GM23338 (cell line): Measurements from ENCODE around the gene CDH12. TPM values are rescaled to one million over a fixed set of nuclear protein-coding genes. Genes with fewer than 3 reads are reported as not detected.

ENCODE experiments used
- ATAC-seq: fragments of 200-7000 bp; cut with Tn5 transposase; 3 replicates; pipeline ENCODE4 v1.9.1; 2020
- DNase-seq: peaks from one replicate; pipeline ENCODE4 v3.0.0-alpha.2; 2015; ENCODE audit warnings: low spot score
- H2AFZ ChIP-seq: fragments of 200-600 bp; sonication (generic); 2 replicates; pipeline ENCODE4 v1.8.0; 2016; ENCODE audit warnings: antibody characterized with exemption, mild to moderate bottlenecking, moderate library complexity
- H3F3A ChIP-seq: fragments of 200-600 bp; sonication (generic); replicated peaks from 2 replicates; pipeline ENCODE4 v1.8.0; 2017; ENCODE audit warnings: antibody characterized with exemption, mixed run types, low read depth
- H3K27ac ChIP-seq: fragments of 200-600 bp; sonication (generic); 2 replicates; pipeline ENCODE4 v1.6.1; 2016; ENCODE audit warnings: low read depth
- H3K27me3 ChIP-seq: fragments of 200-600 bp; sonication (generic); 2 replicates; pipeline ENCODE4 v1.8.0; 2016; ENCODE audit warnings: mild to moderate bottlenecking, mixed run types, moderate library complexity; ENCODE audit not compliant: insufficient read depth
- H3K36me3 ChIP-seq: fragments of 200-600 bp; sonication (generic); 2 replicates; pipeline ENCODE4 v1.8.0; 2016; ENCODE audit warnings: mild to moderate bottlenecking; ENCODE audit not compliant: insufficient read depth
- H3K4me1 ChIP-seq: fragments of 200-600 bp; sonication (generic); 2 replicates; pipeline ENCODE4 v1.8.0; 2016; ENCODE audit warnings: mild to moderate bottlenecking, moderate library complexity; ENCODE audit not compliant: insufficient read depth
- H3K4me2 ChIP-seq: fragments of 200-600 bp; sonication (generic); 2 replicates; pipeline ENCODE4 v1.7.1; 2017; ENCODE audit warnings: mixed run types
- H3K4me3 ChIP-seq: fragments of 200-600 bp; sonication (generic); 2 replicates; pipeline ENCODE4 v1.6.1; 2016; ENCODE audit warnings: mixed run types
- H3K79me2 ChIP-seq: fragments of 200-600 bp; sonication (generic); replicated peaks from 2 replicates; pipeline ENCODE4 v1.8.0; 2017; ENCODE audit warnings: mild to moderate bottlenecking; ENCODE audit not compliant: insufficient read depth
- H3K9me2 ChIP-seq: fragments of 200-600 bp; sonication (generic); 2 replicates; pipeline ENCODE4 v1.8.0; 2017; ENCODE audit not compliant: insufficient read depth
- H4K20me1 ChIP-seq: fragments of 200-600 bp; sonication (generic); replicated peaks from 2 replicates; pipeline ENCODE4 v1.8.0; 2017; ENCODE audit warnings: mild to moderate bottlenecking; ENCODE audit not compliant: insufficient read depth
- H3K27ac Mint-ChIP-seq: 2 replicates; pipeline ENCODE4 v1.8.0; 2020; ENCODE audit warnings: inconsistent platforms, mild to moderate bottlenecking, moderate library complexity, mixed read lengths
- H3K27me3 Mint-ChIP-seq: 3 replicates; pipeline ENCODE4 v1.8.0; 2022; ENCODE audit warnings: low read depth, mild to moderate bottlenecking, moderate library complexity, mixed read lengths, inconsistent platforms; ENCODE audit not compliant: insufficient read depth, poor library complexity
- H3K36me3 Mint-ChIP-seq: 3 replicates; pipeline ENCODE4 v1.8.0; 2021; ENCODE audit warnings: low read depth, mild to moderate bottlenecking, inconsistent platforms, moderate library complexity, mixed read lengths
- H3K4me1 Mint-ChIP-seq: 3 replicates; pipeline ENCODE4 v1.8.0; 2020; ENCODE audit warnings: mild to moderate bottlenecking, inconsistent platforms, mixed read lengths
- H3K4me3 Mint-ChIP-seq: 3 replicates; pipeline ENCODE4 v1.8.0; 2021; ENCODE audit warnings: moderate library complexity, mild to moderate bottlenecking, inconsistent platforms, mixed read lengths
- H3K9me3 Mint-ChIP-seq: 3 replicates; pipeline ENCODE4 v1.8.0; 2020; ENCODE audit warnings: moderate library complexity, mild to moderate bottlenecking, inconsistent platforms, mixed read lengths
- CREB1 ChIP-seq: fragments of 250-450 bp; sonication (Bioruptor Pico); IDR thresholded peaks from 2 replicates; pipeline ENCODE4 v1.5.0; 2020; ENCODE audit warnings: low read depth, mild to moderate bottlenecking, moderate library complexity
- CTCF ChIP-seq, 2 experiments: fragments of 200-600 bp in 1 of 2; sonication (generic) in 1 of 2; conservative IDR thresholded peaks; 2 replicates each; pipeline versions ENCODE4 v1.5.1 to v1.6.1; 2016 to 2017; ENCODE audit warnings: antibody characterized with exemption in 2 of 2, low read depth in 2 of 2, mild to moderate bottlenecking in 2 of 2, moderate library complexity in 1 of 2
- ETS1 ChIP-seq: IDR thresholded peaks from 2 replicates; pipeline ENCODE4 v1.6.1; 2016; ENCODE audit warnings: antibody characterized with exemption
- EZH2 ChIP-seq: fragments of 200-600 bp; sonication (generic); IDR thresholded peaks from one replicate; pipeline ENCODE4 v1.8.0; 2017; ENCODE audit warnings: antibody characterized with exemption, mild to moderate bottlenecking, low read depth; ENCODE audit not compliant: unreplicated experiment
- EZH2phosphoT487 ChIP-seq: fragments of 200-600 bp; sonication (generic); IDR thresholded peaks from one replicate; pipeline ENCODE4 v1.8.1; 2018; ENCODE audit warnings: antibody characterized with exemption; ENCODE audit not compliant: unreplicated experiment
- JUNB ChIP-seq: IDR thresholded peaks from one replicate; pipeline ENCODE4 v1.6.1; 2016; ENCODE audit warnings: antibody characterized with exemption; ENCODE audit not compliant: unreplicated experiment
- NANOG ChIP-seq: IDR thresholded peaks from 2 replicates; pipeline ENCODE4 v1.6.1; 2016; ENCODE audit warnings: antibody characterized with exemption, borderline replicate concordance
- POLR2AphosphoS5 ChIP-seq: IDR thresholded peaks from 2 replicates; pipeline ENCODE4 v1.6.1; 2016; ENCODE audit warnings: antibody characterized with exemption, low read depth
- STAT1 ChIP-seq: IDR thresholded peaks from one replicate; pipeline ENCODE4 v1.6.1; 2016; ENCODE audit warnings: antibody characterized with exemption; ENCODE audit not compliant: unreplicated experiment
- ZNF114 ChIP-seq: fragments of 250-450 bp; sonication (Bioruptor Pico); IDR thresholded peaks from 2 replicates; pipeline ENCODE4 v1.5.0; 2020; ENCODE audit warnings: mild to moderate bottlenecking, moderate library complexity
- ZNF331 ChIP-seq: fragments of 250-450 bp; sonication (Bioruptor Pico); IDR thresholded peaks from 2 replicates; pipeline ENCODE4 v1.5.0; 2020; ENCODE audit warnings: low read depth, mild to moderate bottlenecking, moderate library complexity
- ZNF462 ChIP-seq: fragments of 250-450 bp; sonication (Bioruptor Pico); IDR thresholded peaks from 2 replicates; pipeline ENCODE4 v1.5.0; 2020; ENCODE audit warnings: mild to moderate bottlenecking, moderate library complexity
- polyA plus RNA-seq: library from polyadenylated mRNA; unstranded; fragments of >200 nt; fragmentation: Nextera tagmentation; extraction: Ambion mirVana; gene quantifications from 2 replicates; pipeline ENCODE4 v1.2.1, GENCODE V29; 2016
- total RNA-seq: library from RNA; depleted of rRNA; stranded (reverse); fragments of >200 nt; shearing (Covaris generic); gene quantifications from 2 replicates; pipeline ENCODE4 v1.2.3, GENCODE V29; 2014

Gene CDH12
- total and polyA plus RNA-seq, 2 experiments from 2014 or later: not detected

- Mint-ChIP-seq H3K27me3 (no peaks in the 10 kb centered on the region), H3K4me1 (no peaks in the 10 kb centered on the region), H3K4me3 (no peak overlapping the region), H3K36me3 (no peaks in the 10 kb centered on the region), H3K27ac (no peak overlapping the region), H3K9me3 (0 out of 3 replicates have a peak, but pooled peaks cover 3% of the 10 kb centered on the region)
- no peaks in the 10 kb centered on the region for H3K9me2 ChIP-seq
- no peaks in the 10 kb centered on the region for H4K20me1 ChIP-seq
- TF ChIP-seq ZNF462 (CRISPR knock-in tag): no peak
- no peak for TF ChIP-seq ETS1
- TF ChIP-seq EZH2phosphoT487: no peak
- TF ChIP-seq STAT1: no peak
- TF ChIP-seq JUNB: no peak
- no peak for TF ChIP-seq ZNF114
- no peak for TF ChIP-seq POLR2AphosphoS5
- no peak for TF ChIP-seq CREB1 (CRISPR knock-in tag)
- TF ChIP-seq CTCF (conservative IDR thresholded peaks at IDR 0.05; ENCODE audit: low read depth in 2 of 2): no peak
- no peak for TF ChIP-seq EZH2
- no peak for TF ChIP-seq ZNF331
- TF ChIP-seq NANOG: no peak
- no peaks in the 10 kb centered on the region for H3K27me3 ChIP-seq
- no peaks in the 10 kb centered on the region for H3K36me3 ChIP-seq
- no peaks in the 10 kb centered on the region for H3F3A ChIP-seq
- H3K4me2 ChIP-seq: no peak overlapping the region
- H2AFZ ChIP-seq: no peak overlapping the region; the same call in 1 of the 2 replicates
- H3K4me3 ChIP-seq: no peak overlapping the region
- no peaks in the 10 kb centered on the region for H3K4me1 ChIP-seq
- DNase-seq (no peak), ATAC-seq (no peak)
- no peak overlapping the region for H3K27ac ChIP-seq
- no peaks in the 10 kb centered on the region for H3K79me2 ChIP-seq
Observed at GRCh38 chr5:22460189-22460588, 393.0 kb downstream of the CDH12 start.
